A549 treated with RU486 at 1 μM for 4 hours (cell line): ENCODE data around the gene LORICRIN. TPM values are rescaled to one million over a fixed set of nuclear protein-coding genes. Genes with fewer than 3 reads are reported as not detected.

Experiments used
- total RNA-seq: library from RNA; stranded (reverse); fragments of 200-300 nt; extraction: Qiagen RNA extraction; gene quantifications from 5 replicates; pipeline ENCODE4 v1.2.3, GENCODE V29; 2022; ENCODE audit warnings: low read depth

Gene LORICRIN, protein sequence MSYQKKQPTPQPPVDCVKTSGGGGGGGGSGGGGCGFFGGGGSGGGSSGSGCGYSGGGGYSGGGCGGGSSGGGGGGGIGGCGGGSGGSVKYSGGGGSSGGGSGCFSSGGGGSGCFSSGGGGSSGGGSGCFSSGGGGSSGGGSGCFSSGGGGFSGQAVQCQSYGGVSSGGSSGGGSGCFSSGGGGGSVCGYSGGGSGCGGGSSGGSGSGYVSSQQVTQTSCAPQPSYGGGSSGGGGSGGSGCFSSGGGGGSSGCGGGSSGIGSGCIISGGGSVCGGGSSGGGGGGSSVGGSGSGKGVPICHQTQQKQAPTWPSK
- not detected in 5 replicates for total RNA-seq

DNA sequence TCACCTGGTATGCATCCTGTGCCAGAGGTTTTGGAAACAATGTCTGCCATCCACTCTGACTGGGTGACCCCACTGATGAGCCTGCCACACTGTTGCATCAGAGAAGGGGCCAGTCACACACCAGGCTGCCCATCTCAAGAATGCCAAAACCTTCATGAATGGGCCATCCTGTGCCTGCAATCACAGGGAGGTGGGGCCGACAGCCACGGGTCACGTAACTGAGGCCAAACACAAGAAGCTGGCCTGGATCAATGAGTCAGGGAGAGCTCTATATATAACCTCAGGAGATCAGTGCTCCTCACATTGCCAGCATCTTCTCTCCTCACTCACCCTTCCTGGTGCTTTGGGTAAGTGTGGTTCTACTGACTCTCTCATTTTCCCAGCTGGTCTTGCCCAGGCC, at the start of gene LORICRIN:
Gene LORICRIN, plus strand, starts transcription at position 301 of the 400 bp plus-strand sequence. CDS start 1,263 bp downstream, outside the sequence.

DNA sequence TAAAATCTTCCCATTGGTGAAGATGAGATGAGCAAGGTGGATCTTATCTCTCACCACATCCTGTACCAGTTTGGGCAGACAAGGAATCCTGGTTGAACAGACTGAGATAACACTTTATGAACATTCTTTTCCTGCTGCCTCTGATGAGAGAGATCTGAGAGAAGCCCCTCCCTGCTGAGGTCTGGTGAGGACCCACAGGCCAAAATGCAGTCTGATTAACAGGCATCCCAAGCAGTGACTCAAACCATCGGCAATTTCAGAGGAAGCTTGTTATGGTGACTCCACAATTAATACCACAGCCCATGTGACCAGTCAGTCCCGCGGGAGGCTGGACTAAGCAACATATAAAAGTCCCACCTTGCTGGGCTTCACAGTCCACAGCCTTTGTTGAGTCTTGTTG, 42.3 kb upstream of the LORICRIN start, which contains the start of gene PRR9:
Gene PRR9, plus strand, starts transcription at position 373 of the 400 bp plus-strand sequence. CDS start 561 bp downstream, outside the sequence.

Other genes with a start within 250 kb of the LORICRIN start
- gene SPRR1B, start 228.5 kb upstream of the LORICRIN start, total RNA-seq = not detected in 5 replicates
- not detected in 5 replicates for gene SPRR2D, start 218.6 kb upstream of the LORICRIN start, total RNA-seq
- gene SPRR2A, start 202.2 kb upstream of the LORICRIN start, total RNA-seq = not detected in 5 replicates
- gene SPRR2B, start 188.1 kb upstream of the LORICRIN start, total RNA-seq = not detected in 5 replicates
- gene SPRR2E, start 165.2 kb upstream of the LORICRIN start, total RNA-seq = not detected in 5 replicates
- not detected in 5 replicates for gene SPRR2F, start 146.2 kb upstream of the LORICRIN start, total RNA-seq
- gene SPRR2G, start 108.8 kb upstream of the LORICRIN start, total RNA-seq = not detected in 5 replicates
- not detected in 5 replicates for gene LELP1, start 56.3 kb upstream of the LORICRIN start, total RNA-seq
- gene PRR9, start 42.1 kb upstream of the LORICRIN start, total RNA-seq = not detected in 5 replicates
- not detected in 5 replicates for gene PGLYRP3, start 53.3 kb downstream of the LORICRIN start, total RNA-seq
- not detected in 5 replicates for gene PGLYRP4, start 89.2 kb downstream of the LORICRIN start, total RNA-seq
- 0.38 to 2.0 TPM (median 1.1 TPM) in 5 replicates for gene S100A9, start 98.2 kb downstream of the LORICRIN start, total RNA-seq
- gene S100A12, start 115.9 kb downstream of the LORICRIN start, total RNA-seq = not detected in 5 replicates
- gene S100A8, start 131.4 kb downstream of the LORICRIN start, total RNA-seq = not detected in 5 replicates
- not detected in 5 replicates for gene S100A7A, start 156.8 kb downstream of the LORICRIN start, total RNA-seq
- not detected in 5 replicates for gene S100A7, start 201.0 kb downstream of the LORICRIN start, total RNA-seq